SK-N-SH (cell line): ENCODE data around the gene FAM162A. TPM values are rescaled to one million over a fixed set of nuclear protein-coding genes. Genes with fewer than 3 reads are reported as not detected.

Experiments
- CTCF ChIA-PET: fragments of 300-600, 350-600 bp; formaldehyde crosslinking; extraction: SDS; loops from one replicate; lab custom pipeline; 2021; lab: Yijun Ruan, JAX
- POLR2A ChIA-PET: fragments of 350-600 bp; sonication (Branson Sonifier 250); formaldehyde crosslinking; extraction: SDS; loops from one replicate; lab custom pipeline; 2020; ENCODE audit warnings: antibody characterized with exemption, inconsistent platforms; lab: Yijun Ruan, JAX
- DNase-seq: peaks from one replicate; pipeline ENCODE4 v3.0.0; 2012
- H2AFZ ChIP-seq: fragments of 200-600 bp; sonication (generic); 2 replicates; pipeline ENCODE4 v1.8.1; 2016; ENCODE audit warnings: antibody characterized with exemption, mild to moderate bottlenecking, low read depth
- H3F3A ChIP-seq: fragments of 200-600 bp; sonication (generic); replicated peaks from 2 replicates; pipeline ENCODE3; 2016; ENCODE audit warnings: antibody characterized with exemption, mild to moderate bottlenecking; ENCODE audit not compliant: insufficient read depth
- H3K27ac ChIP-seq, 2 experiments: fragments of 200-500 bp in 1 of 2; fragments of 200-600 bp in 1 of 2; sonication (Bioruptor generic) in 1 of 2; sonication (generic), shearing (Covaris generic) in 1 of 2; 2 replicates each; pipeline versions ENCODE4 v1.5.1 to v1.6.1; 2014 to 2016; ENCODE audit warnings: low read depth in 2 of 2, inconsistent platforms in 1 of 2, low read length in 1 of 2, mild to moderate bottlenecking in 1 of 2, mixed read lengths in 1 of 2
- H3K27me3 ChIP-seq: fragments of 200-600 bp; sonication (generic), shearing (Covaris generic); 2 replicates; pipeline ENCODE4 v1.6.1; 2016; ENCODE audit warnings: mixed run types; ENCODE audit not compliant: insufficient read depth
- H3K36me3 ChIP-seq, 2 experiments: fragments of 200-500 bp in 1 of 2; fragments of 200-600 bp in 1 of 2; sonication (Bioruptor generic) in 1 of 2; sonication (generic) in 1 of 2; replicated peaks in 1 of 2; 2 replicates each; pipeline versions ENCODE3 to v1.5.1; 2014 to 2016; ENCODE audit warnings: low read length in 1 of 2, mild to moderate bottlenecking in 1 of 2; ENCODE audit not compliant: insufficient read depth in 2 of 2, control insufficient read depth in 1 of 2
- H3K4me1 ChIP-seq, 2 experiments: fragments of 200-500 bp in 1 of 2; fragments of 200-600 bp in 1 of 2; sonication (Bioruptor generic) in 1 of 2; sonication (generic), shearing (Covaris generic) in 1 of 2; 2 replicates each; pipeline versions ENCODE4 v1.5.1 to v1.6.1; 2014 to 2016; ENCODE audit warnings: low read depth in 1 of 2, low read length in 1 of 2, mixed run types in 1 of 2; ENCODE audit not compliant: insufficient read depth in 2 of 2, control insufficient read depth in 1 of 2
- H3K4me2 ChIP-seq: fragments of 200-600 bp; sonication (generic), shearing (Covaris generic); 2 replicates; pipeline ENCODE4 v1.6.1; 2017; ENCODE audit warnings: mixed run types
- H3K4me3 ChIP-seq, 2 experiments: fragments of 200-500 bp in 1 of 2; fragments of 200-600 bp in 1 of 2; sonication (Bioruptor generic) in 1 of 2; sonication (generic), shearing (Covaris generic) in 1 of 2; 2 replicates each; pipeline versions ENCODE4 v1.5.1 to v1.8.1; 2014 to 2016; ENCODE audit warnings: low read depth in 2 of 2, inconsistent platforms in 1 of 2, low read length in 1 of 2, mild to moderate bottlenecking in 1 of 2, mixed read lengths in 1 of 2, moderate library complexity in 1 of 2
- H3K79me2 ChIP-seq: fragments of 200-600 bp; sonication (generic); 2 replicates; pipeline ENCODE4 v1.8.1; 2017; ENCODE audit warnings: mild to moderate bottlenecking; ENCODE audit not compliant: insufficient read depth
- H3K9ac ChIP-seq: fragments of 200-600 bp; sonication (generic); 2 replicates; pipeline ENCODE4 v1.6.1; 2017; ENCODE audit warnings: mixed run types
- H3K9me2 ChIP-seq: fragments of 200-600 bp; sonication (generic); 2 replicates; pipeline ENCODE4 v1.6.1; 2017; ENCODE audit warnings: mixed run types
- H3K9me3 ChIP-seq: fragments of 200-600 bp; sonication (generic); 2 replicates; pipeline ENCODE4 v1.6.1; 2017; ENCODE audit warnings: mixed run types, mild to moderate bottlenecking, moderate library complexity
- H4K20me1 ChIP-seq: fragments of 200-600 bp; sonication (generic); 2 replicates; pipeline ENCODE4 v1.6.1; 2017; ENCODE audit warnings: mild to moderate bottlenecking, mixed run types; ENCODE audit not compliant: insufficient read depth
- ELF1 ChIP-seq: IDR thresholded peaks from 2 replicates; pipeline ENCODE4 v1.4.0; 2012
- FOSL2 ChIP-seq: IDR thresholded peaks from 2 replicates; pipeline ENCODE4 v1.4.0; 2012; ENCODE audit warnings: low read depth, mild to moderate bottlenecking, moderate library complexity, borderline replicate concordance
- FOXM1 ChIP-seq: IDR thresholded peaks from 2 replicates; pipeline ENCODE4 v1.4.0; 2012; ENCODE audit warnings: low read depth, mild to moderate bottlenecking
- GABPA ChIP-seq: IDR thresholded peaks from 2 replicates; pipeline ENCODE4 v1.4.0; 2012; ENCODE audit warnings: low read depth, mild to moderate bottlenecking
- MXI1 ChIP-seq: IDR thresholded peaks from 2 replicates; pipeline ENCODE4 v1.6.1; 2012; ENCODE audit warnings: mild to moderate bottlenecking, low read depth, low read length, improper control_type of control experiment
- NFIC ChIP-seq: IDR thresholded peaks from 2 replicates; pipeline ENCODE4 v1.4.0; 2012; ENCODE audit warnings: borderline replicate concordance
- NRF1 ChIP-seq: IDR thresholded peaks from 2 replicates; pipeline ENCODE4 v1.6.1; 2012; ENCODE audit warnings: low read depth, mild to moderate bottlenecking, low read length
- SMC3 ChIP-seq: IDR thresholded peaks from 2 replicates; pipeline ENCODE4 v1.6.1; 2012; ENCODE audit warnings: low read depth, low read length, improper control_type of control experiment
- TAF1 ChIP-seq: IDR thresholded peaks from 2 replicates; pipeline ENCODE4 v1.6.1; 2012; ENCODE audit warnings: low read depth, mild to moderate bottlenecking, low read length, moderate library complexity, borderline replicate concordance
- WGBS: methylation state at CpG from one replicate; pipeline ENCODE4 v1.1.6; 2017; ENCODE audit warnings: low lambda C conversion rate; 5-methylcytosine and 5-hydroxymethylcytosine counted together
- polyA plus RNA-seq, 3 experiments: library from polyadenylated mRNA; depleted of rRNA; stranded (reverse); fragments of >200 nt; gene quantifications; 2 replicates each; pipeline ENCODE4 v1.2.3, GENCODE V29; 2012
- TF ChIP-seq, protein P1 (sequence below): IDR thresholded peaks from 2 replicates; pipeline ENCODE4 v1.6.1; 2012; ENCODE audit warnings: mild to moderate bottlenecking, low read depth, low read length, moderate library complexity
- TF ChIP-seq, protein P2 (sequence below): IDR thresholded peaks from 2 replicates; pipeline ENCODE4 v1.4.0; 2012; ENCODE audit warnings: low read depth, borderline replicate concordance
- TF ChIP-seq, protein P3 (sequence below): IDR thresholded peaks from 2 replicates; pipeline ENCODE4 v1.4.0; 2012; ENCODE audit warnings: low read depth
- TF ChIP-seq, protein P4 (sequence below): IDR thresholded peaks from 2 replicates; pipeline ENCODE4; 2012

The FAM162A gene
- polyA plus RNA-seq, 1 of the 3 experiments (the other 2 are of a cell fraction): 35.1 TPM

DNA sequence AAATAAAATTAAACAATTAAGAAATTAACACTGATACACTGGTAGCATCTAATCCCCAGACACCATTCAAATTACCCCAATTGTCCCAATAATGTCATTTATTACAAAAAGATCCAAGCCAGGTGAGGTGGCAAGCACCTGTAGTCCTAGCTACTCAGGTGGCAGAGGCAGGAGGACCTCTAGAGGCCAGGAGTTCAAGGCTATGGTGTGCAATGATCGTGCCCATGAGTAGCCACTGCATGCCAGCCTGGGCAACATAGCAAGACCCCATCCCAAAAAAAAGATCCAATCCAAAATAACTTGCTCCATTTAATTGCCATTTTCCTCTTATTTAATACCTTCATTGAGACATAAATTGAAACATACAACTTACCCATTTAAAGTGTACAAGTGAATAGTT, 41.2 kb upstream of the FAM162A start (continued):
- TF ChIP-seq, protein P1, sequence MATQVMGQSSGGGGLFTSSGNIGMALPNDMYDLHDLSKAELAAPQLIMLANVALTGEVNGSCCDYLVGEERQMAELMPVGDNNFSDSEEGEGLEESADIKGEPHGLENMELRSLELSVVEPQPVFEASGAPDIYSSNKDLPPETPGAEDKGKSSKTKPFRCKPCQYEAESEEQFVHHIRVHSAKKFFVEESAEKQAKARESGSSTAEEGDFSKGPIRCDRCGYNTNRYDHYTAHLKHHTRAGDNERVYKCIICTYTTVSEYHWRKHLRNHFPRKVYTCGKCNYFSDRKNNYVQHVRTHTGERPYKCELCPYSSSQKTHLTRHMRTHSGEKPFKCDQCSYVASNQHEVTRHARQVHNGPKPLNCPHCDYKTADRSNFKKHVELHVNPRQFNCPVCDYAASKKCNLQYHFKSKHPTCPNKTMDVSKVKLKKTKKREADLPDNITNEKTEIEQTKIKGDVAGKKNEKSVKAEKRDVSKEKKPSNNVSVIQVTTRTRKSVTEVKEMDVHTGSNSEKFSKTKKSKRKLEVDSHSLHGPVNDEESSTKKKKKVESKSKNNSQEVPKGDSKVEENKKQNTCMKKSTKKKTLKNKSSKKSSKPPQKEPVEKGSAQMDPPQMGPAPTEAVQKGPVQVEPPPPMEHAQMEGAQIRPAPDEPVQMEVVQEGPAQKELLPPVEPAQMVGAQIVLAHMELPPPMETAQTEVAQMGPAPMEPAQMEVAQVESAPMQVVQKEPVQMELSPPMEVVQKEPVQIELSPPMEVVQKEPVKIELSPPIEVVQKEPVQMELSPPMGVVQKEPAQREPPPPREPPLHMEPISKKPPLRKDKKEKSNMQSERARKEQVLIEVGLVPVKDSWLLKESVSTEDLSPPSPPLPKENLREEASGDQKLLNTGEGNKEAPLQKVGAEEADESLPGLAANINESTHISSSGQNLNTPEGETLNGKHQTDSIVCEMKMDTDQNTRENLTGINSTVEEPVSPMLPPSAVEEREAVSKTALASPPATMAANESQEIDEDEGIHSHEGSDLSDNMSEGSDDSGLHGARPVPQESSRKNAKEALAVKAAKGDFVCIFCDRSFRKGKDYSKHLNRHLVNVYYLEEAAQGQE: no peak
- TF ChIP-seq TAF1: no peak
- no peak for TF ChIP-seq NRF1
- TF ChIP-seq, protein P2, sequence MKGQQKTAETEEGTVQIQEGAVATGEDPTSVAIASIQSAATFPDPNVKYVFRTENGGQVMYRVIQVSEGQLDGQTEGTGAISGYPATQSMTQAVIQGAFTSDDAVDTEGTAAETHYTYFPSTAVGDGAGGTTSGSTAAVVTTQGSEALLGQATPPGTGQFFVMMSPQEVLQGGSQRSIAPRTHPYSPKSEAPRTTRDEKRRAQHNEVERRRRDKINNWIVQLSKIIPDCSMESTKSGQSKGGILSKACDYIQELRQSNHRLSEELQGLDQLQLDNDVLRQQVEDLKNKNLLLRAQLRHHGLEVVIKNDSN: no peak
- no peak for TF ChIP-seq GABPA

DNA sequence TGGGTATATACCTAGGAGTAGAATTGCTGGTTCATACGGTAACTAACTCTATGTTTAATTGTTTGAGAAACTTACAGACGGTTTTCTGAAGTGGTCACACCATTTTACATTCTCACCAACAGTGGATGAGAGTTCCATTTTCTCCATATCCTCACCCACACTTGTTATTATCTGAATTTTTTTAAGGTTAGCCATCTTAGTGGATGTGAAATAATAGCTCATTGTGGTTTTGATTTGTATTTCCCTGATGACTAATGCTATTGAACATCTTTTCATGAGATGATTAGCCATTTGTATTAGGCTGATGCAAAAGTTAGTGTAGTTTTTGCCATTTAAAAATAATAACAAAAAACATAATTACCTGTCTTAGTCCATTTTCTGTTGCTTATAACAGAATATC, 40.3 kb upstream of the FAM162A start:
- H3K9me2 ChIP-seq: no peaks in the 10 kb centered on the region
- H3K9me3 ChIP-seq: no peaks in the 10 kb centered on the region
- H3K9ac ChIP-seq: no peak overlapping the region
- no peak overlapping the region for H3K4me3 ChIP-seq
- ChIA-PET POLR2A (no interaction called here), CTCF (no interaction called here)
- no peaks in the 10 kb centered on the region; the same call in 1 of the 2 replicates for H3K27me3 ChIP-seq
- 11% methylated on average over 2 of the region's 2 CpGs for WGBS
- H4K20me1 ChIP-seq: no peaks in the 10 kb centered on the region
- H3K79me2 ChIP-seq: no peaks in the 10 kb centered on the region
- no peaks in the 10 kb centered on the region for H3K36me3 ChIP-seq
- H3K4me2 ChIP-seq: no peak overlapping the region
- H3K27ac ChIP-seq: no peak overlapping the region
- H3F3A ChIP-seq: no peaks in the 10 kb centered on the region
- DNase-seq: no peak
- no peak for TF ChIP-seq NFIC
- TF ChIP-seq, protein P3, sequence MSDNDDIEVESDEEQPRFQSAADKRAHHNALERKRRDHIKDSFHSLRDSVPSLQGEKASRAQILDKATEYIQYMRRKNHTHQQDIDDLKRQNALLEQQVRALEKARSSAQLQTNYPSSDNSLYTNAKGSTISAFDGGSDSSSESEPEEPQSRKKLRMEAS: no peak
- H2AFZ ChIP-seq: no peak overlapping the region
- H3K4me1 ChIP-seq: no peaks in the 10 kb centered on the region

DNA sequence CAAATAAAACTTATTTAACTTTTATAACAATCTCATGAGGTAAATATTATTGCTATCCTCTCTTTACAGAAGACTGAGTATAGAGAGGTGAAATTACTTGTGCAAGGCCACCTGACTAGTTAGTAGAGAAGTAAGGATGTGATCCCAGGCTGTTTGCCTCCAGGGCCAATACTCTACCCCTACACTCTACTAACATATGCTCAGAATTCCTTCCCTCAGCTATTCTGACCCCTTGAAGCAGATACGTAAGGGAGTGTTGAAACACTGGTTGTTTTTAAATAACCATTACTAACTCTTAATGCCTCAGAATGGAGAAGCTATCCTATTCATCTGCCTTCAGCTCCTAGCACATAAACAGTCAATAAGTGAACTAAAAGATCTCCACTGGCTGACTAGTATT, 34.8 kb upstream of the FAM162A start:
- H3F3A ChIP-seq: no peaks in the 10 kb centered on the region
- H3K79me2 ChIP-seq: no peaks in the 10 kb centered on the region
- H3K4me2 ChIP-seq: no peak overlapping the region
- no peak overlapping the region for H2AFZ ChIP-seq
- 80% methylated on average over 1 of the region's 1 CpG for WGBS
- H3K4me3 ChIP-seq: no peak overlapping the region
- no peaks in the 10 kb centered on the region for H3K27me3 ChIP-seq
- H4K20me1 ChIP-seq: no peaks in the 10 kb centered on the region
- no peaks in the 10 kb centered on the region for H3K36me3 ChIP-seq
- POLR2A ChIA-PET: no interaction called here
- no peaks in the 10 kb centered on the region for H3K9me2 ChIP-seq
- DNase-seq: no peak
- H3K4me1 ChIP-seq: peaks cover 0 to 3% of the 10 kb centered on the region in 2 experiments; a peak in 1 of 4 replicates
- CTCF ChIA-PET: interaction anchor here (0.6 to 1.3 kb wide), 2 partner anchors 43 to 808 kb away, joined by 4 to 6 read pairs; no protein-coding TSS in a partner anchor
- no peaks in the 10 kb centered on the region for H3K9me3 ChIP-seq
- H3K9ac ChIP-seq: no peak overlapping the region
- no peak overlapping the region for H3K27ac ChIP-seq
- TF ChIP-seq FOSL2 (no peak), FOXM1 (no peak), SMC3 (no peak), ELF1 (no peak), MXI1 (no peak)
- TF ChIP-seq, protein P4, sequence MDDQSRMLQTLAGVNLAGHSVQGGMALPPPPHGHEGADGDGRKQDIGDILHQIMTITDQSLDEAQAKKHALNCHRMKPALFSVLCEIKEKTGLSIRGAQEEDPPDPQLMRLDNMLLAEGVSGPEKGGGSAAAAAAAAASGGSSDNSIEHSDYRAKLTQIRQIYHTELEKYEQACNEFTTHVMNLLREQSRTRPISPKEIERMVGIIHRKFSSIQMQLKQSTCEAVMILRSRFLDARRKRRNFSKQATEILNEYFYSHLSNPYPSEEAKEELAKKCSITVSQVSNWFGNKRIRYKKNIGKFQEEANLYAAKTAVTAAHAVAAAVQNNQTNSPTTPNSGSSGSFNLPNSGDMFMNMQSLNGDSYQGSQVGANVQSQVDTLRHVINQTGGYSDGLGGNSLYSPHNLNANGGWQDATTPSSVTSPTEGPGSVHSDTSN: no peak
- TF ChIP-seq, protein P2: no peak
